C4-2B (cell line): ENCODE results near the gene PAX3.

Experiments
- H3K27ac ChIP-seq: fragments of 450-650 bp; 2 replicates; pipeline ENCODE4 v1.5.1; 2017
- CTCF ChIP-seq: fragments of 450-650 bp; conservative IDR thresholded peaks from 2 replicates; pipeline ENCODE4 v1.5.1; 2017; ENCODE audit warnings: mild to moderate bottlenecking
- ZFX ChIP-seq: fragments of 450-650 bp; IDR thresholded peaks from 2 replicates; pipeline ENCODE4 v1.6.1; 2017

PAX3 gene

GRCh38 chr2:222309766-222310165 lies 11.0 kb upstream of the PAX3 start:
- no peak for TF ChIP-seq CTCF
- TF ChIP-seq ZFX, result no peak
- H3K27ac ChIP-seq, result no peak overlapping the region

- TF ChIP-seq CTCF, result no peak
- TF ChIP-seq ZFX, result no peak
- H3K27ac ChIP-seq, result no peak overlapping the region
These were observed 10.6 kb upstream of the PAX3 start for GRCh38 chr2:222309361-222309760.

GRCh38 chr2:222307978-222308730 lies 9.4 kb upstream of the PAX3 start:
- TF ChIP-seq ZFX (no peak), CTCF (no peak)
- no peak overlapping the region for H3K27ac ChIP-seq

GRCh38 chr2:222307143-222307756 lies 8.5 kb upstream of the PAX3 start:
- no peak overlapping the region for H3K27ac ChIP-seq
- TF ChIP-seq ZFX (no peak), CTCF (no peak)

GRCh38 chr2:222306393-222307142 lies 7.8 kb upstream of the PAX3 start:
- H3K27ac ChIP-seq, result no peak overlapping the region

GRCh38 chr2:222305516-222306392 lies 7.0 kb upstream of the PAX3 start:
- H3K27ac ChIP-seq, result no peak overlapping the region
- no peak for TF ChIP-seq ZFX
- no peak for TF ChIP-seq CTCF

More at GRCh38 chr2:222306393-222307142, 7.8 kb upstream of the PAX3 start:
- TF ChIP-seq CTCF (no peak), ZFX (no peak)
